GM18526 (cell line): ENCODE data around the gene SYS1.

Experiments
- POLR2A ChIP-seq: IDR thresholded peaks from 3 replicates; pipeline ENCODE4 v1.6.1; 2011; ENCODE audit not compliant: insufficient read length; ENCODE audit errors: extremely low read depth

Gene SYS1

DNA sequence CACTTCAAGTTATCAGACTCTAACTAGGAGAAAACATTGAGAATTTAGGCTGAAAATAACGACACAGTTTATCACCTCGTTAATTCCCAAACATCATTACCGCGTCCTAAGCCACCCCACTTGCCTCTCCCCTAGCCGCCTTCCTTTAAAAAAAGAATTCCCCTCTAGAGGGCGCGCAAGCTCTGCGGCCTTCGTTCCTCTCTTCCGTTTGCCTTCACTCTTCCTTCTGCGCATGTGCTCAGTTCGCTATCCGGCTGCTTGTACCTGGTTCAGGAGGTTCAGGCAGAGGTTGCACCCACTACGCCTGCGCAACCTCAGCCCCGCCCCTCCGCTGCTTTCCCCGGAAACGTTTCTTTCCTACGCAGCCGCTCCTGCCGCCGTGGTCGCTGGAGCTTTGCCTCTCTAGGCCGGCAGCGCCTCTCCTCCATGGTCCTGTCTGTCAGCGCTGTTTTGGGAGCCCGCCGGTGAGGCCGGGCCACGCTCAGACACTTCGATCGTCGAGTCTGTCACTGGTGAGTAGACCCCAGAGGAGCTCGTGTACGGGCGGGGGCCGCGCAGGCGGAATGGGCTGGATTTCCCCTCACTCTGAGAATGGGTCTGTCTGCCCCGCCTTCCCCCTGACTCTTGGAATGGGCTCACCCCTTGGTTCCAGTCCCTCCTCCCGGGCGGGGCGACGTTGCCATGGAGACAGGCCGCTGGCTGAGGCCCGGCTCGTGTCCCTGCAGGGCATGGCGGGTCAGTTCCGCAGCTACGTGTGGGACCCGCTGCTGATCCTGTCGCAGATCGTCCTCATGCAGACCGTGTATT lies at the start of gene SYS1:
Gene SYS1, plus strand, starts transcription at position 353 of the 807 bp plus-strand sequence. Its CDS starts 376 bp downstream, at position 729.
- TF ChIP-seq POLR2A: peak; percentile 89

DNA sequence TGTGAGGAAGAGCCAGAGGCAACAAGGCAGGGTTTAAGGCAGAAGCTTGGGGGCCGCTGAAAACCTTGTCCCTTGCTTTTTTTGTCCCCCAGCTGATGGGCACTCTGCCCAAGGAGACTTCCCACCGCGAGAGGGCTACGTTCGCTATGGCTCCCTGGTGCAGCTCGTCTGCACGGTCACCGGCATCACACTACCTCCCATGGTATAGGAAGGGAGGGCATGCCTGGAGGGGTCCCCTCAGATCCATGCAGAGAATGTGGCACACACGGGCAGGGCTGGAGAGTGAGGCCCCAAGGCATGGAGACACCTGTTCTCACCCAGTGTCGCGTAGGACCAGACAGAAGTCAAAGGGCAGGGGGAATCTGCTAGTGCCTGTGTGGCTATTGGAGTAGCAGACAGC lies 49.0 kb upstream of the SYS1 start:
- TF ChIP-seq POLR2A: no peak

DNA sequence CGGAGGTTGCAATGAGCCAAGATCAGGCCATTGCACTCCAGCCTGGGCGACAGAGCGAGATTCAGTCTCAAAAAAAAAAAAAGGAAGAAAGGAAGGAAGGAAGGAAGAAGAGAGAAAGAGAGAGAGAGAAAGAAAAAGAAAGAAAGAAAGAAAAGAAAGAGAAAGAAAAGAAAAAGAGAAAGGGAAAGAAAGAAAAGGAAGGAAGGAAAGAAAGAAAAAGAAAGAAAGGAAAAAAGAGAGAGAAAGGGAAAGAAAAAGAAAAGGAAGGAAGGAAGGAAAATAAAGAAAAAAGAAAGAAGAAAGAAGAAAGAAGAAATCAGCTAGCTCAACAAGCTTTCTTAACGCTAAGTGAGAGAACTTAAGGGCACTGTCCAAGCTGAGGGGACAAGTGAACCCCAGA lies 47.3 kb upstream of the SYS1 start:
- TF ChIP-seq POLR2A: no peak

DNA sequence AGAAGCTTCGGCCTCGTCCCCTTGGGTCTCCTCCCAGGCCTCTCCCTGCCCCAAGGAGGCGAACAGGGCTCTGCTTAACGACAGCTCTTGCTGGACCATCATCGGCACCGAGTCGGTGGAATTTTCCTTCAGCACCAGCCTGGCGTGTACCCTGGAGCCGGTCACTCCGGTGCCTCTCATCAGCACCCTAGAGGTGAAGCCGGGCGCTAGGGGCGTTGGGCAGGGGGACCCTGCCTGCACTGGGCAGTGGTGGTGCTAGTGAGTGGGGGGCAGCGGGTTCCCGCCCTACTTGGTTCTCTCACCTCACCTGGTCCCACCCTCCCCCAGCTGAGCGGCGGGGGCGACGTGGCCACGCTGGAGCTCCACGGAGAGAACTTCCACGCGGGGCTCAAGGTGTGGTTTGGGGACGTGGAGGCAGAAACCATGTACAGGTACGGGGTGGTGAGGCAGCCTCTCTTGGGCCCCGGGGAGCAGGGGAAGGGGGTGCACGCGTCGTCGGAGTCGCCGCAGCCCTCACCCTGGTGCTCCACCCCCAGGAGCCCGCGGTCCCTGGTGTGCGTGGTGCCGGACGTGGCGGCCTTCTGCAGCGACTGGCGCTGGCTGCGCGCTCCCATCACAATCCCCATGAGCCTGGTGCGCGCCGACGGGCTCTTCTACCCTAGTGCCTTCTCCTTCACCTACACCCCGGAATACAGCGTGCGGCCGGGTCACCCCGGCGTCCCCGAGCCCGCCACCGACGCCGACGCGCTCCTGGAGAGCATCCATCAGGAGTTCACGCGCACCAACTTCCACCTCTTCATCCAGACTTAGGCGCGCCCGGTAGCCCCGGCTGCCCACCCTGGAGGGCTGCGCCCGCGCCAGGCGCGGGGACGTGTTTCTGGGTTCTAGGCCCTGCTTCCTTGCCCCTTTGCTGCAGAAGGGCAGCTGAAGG lies 46.5 kb upstream of the SYS1 start:
- TF ChIP-seq POLR2A: no peak

DNA sequence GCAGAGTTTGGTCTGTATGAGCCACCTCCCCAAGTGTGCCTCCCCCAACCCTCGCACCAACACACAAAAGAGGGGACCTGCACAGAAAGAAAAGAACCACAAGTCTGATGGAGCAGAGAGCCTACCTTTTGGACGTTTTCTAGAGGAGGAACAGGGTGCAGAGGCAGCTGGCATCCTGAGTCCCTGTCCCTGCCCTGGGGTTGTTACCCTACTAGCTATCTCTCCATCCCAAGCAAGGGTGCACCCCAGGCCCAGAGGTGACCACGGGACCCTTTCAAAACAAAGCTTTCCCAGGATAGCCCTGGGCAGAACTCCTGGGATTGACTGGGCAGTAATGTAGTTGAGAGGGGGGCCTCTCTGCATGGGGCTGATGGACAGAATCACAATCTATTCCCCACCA lies 45.1 kb upstream of the SYS1 start:
- TF ChIP-seq POLR2A: no peak

DNA sequence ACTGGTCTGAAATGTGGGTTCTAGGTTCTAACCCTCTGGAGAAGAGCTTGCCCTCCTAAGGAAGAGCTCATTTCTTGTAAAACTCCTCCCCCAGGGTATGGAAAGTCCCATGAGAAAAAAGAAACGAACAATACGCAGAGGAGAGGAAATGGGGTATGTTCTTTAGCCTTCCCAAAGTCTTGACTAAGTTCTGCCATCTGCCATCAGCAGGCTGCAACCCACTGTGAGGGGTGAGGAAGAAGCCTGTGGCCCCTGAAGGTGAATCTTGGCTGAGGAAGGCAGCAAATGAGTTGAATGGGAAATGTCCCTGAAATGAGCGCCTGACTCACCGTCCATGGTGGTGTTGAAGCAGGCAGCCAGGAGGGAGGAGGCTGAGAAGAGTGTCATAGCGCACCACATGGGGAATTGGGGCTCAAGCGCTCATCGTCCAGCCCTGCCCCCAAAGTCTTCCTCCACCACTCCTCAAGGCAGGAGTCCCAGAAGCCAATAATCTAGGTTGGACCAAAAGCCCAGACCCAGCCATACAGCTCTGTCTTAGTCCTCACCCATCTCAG lies 44.5 kb upstream of the SYS1 start:
- no peak for TF ChIP-seq POLR2A

DNA sequence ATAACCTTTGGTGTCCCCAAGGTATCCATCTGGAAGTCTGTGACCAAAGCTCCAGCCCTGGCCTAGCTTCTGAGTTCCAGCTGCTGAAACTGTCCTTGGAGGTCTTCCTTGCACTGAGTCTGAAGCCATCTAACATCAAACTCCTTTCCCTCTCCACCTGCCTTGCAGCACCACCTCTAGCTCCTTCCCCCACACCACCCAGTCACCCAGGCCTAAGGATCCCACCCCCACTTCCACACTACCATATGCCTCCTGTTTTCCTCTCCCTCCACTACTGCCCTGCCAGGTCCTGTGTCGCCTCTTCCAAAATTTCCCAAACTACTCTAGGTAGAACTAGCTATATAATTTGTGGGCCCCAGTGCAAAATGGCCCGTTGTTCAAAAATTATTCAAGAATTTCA lies 44.0 kb upstream of the SYS1 start:
- TF ChIP-seq POLR2A: no peak

DNA sequence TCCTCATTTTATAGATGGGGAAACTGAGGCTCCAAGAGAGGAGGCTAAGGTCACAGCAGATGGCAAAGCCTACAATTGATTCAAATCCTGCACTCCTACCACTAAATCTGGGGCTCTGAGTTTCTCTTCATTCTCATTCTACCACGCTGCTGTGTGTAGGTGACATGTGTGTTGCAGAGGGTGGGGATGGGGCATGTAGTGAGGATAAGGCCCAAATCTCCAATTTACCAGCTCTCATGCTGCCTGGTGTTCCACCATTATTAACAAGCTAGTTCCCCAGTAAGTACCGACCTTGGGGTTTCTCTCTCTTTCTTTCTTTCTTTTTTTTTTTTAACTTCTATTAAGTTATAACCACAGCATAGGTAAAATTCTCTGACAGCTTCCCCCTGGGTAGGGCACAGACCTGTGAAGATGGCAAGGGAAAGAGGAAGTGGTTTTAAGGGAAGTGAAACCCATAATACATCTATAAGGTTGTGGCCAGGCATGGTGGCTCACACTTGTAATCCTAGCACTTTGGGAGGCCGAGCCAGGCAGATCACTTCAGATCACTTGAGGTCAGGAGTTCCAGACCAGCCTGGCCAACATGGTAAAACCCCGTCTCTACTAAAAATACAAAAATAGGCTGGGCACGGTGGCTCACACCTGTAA lies 41.9 kb upstream of the SYS1 start:
- no peak for TF ChIP-seq POLR2A

DNA sequence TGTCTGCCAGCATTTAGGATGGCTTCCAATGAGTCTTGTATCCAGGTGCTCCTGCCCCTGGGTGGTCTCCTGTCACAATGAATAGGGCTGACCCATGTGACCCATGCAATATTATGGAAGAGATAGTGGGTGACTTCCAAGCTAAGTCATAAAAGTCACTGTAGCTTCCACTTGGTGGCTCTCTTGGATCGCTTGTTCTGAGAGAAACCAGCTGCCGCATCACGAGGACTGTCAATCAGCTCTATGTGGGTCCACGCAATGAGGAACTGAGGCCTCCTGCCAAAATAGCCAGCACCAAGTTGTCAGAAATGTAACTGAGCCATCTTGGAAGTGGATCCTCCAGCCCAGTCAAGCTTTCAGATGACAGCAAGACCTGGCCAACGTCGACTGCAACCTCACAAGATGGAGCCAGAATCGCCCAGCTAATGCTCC lies 40.0 kb upstream of the SYS1 start:
- no peak for TF ChIP-seq POLR2A

DNA sequence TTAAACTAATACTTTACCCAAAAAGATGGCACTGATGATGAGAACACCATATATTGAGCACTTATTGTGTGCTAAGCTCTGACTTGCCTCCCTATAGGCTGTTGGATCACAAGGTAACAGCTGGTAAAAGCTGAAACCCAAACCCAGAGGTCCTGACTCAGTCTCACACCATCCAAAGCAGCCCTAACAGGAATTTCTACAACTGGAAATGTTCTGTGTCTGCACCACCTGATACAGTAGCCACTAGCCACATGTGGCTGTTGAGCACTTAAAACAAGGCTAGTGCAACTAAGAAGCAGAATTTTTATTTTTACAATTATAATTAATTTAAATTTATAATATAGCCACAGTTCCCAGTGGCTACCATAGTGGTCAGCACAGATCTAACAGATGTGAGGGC lies 39.2 kb upstream of the SYS1 start:
- TF ChIP-seq POLR2A: no peak

DNA sequence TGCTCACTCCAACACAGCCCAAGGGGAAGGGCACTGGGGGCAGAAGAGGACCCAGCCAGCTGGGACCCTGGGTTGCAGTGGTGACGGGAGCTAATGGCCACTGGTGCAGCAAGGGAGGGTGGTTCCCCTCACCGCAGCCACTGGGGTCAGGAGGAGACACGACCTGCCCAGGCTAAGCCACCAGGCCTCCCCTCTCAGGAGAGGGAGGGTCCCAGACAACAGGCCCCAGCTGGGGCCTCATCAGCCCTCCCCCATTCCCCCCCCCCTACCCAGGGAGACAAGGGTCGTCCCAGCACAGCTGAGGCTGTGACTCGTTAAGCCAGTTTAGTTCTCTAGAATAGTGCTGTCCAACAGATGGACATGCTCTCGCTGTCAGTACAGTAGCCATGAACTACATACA lies 37.6 kb upstream of the SYS1 start:
- no peak for TF ChIP-seq POLR2A

DNA sequence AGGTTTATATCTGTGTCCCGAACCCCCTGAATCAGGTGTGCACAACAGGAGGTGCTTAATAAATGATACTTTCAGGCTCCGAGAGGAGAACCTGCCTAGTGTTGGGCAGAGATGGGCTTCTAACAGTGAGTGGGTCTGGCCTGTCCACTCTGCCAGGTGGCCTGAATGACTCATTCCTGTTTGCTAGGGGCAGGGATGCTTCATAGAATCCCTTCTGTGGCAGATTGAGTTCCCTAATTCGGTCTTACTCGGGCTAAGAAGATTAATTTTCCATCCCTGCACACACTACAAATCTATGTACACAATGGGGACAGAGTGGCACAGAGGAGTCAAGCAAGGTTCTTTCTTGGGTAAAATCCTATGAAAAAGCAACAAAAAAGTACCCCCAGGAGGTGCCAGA lies 34.5 kb upstream of the SYS1 start:
- TF ChIP-seq POLR2A: no peak

DNA sequence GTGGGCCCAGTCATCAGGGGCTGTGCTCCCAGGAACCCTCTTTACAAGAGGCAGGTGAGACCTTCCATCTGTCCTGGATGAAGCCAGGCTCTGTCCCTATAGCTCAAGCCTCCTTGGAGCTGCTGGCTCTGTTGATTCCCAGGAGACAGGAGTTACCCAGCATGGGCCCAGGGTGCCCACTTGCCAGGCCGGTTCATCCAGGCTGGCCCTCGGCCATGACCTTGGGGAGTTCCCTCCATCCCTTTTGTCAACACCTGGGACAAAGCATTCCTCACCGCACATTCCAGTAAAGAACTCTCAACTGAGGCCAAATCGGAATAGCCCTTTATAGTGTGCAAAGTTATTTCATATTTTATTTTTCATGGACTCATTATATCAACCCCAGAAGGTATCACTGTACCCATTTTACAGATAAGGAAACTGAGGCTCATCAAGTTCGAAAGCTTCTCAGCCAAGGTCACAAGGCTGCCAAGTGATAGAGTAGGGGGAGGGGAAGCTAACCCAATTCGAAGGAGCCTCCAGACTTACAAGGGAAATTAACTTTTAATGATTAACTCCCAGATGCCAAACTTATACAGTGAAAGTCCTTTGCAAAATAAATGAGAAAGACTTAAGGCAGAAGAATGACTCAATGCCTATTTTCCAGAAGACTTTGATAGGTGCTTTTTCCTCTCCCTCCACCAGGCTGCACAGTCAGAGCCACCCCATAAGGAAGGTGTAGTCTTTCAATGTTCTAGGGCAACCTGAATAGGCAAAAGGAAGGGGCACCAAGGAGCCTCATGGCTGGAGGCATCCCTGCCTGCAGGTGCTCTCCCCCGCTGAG lies 33.2 kb upstream of the SYS1 start:
- no peak for TF ChIP-seq POLR2A

DNA sequence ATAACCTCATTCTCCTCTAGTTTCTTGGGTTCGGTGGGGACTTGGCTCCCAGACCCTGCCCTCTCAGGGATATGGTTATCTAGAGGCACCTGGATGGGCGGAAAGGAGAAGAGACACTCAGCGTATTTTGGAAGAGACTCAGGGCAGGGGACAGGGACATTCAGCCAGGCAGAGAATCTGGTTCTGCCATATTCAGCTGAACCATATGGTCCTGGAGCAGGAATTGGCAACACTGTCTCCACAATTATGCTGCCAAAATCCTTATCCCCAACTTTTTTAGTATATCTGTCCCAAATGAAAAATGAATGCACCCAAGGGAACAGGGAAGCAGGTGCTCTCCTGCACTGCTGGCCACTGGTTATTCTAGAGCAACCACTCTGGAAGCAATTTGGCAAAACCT lies 32.5 kb upstream of the SYS1 start:
- TF ChIP-seq POLR2A: no peak

DNA sequence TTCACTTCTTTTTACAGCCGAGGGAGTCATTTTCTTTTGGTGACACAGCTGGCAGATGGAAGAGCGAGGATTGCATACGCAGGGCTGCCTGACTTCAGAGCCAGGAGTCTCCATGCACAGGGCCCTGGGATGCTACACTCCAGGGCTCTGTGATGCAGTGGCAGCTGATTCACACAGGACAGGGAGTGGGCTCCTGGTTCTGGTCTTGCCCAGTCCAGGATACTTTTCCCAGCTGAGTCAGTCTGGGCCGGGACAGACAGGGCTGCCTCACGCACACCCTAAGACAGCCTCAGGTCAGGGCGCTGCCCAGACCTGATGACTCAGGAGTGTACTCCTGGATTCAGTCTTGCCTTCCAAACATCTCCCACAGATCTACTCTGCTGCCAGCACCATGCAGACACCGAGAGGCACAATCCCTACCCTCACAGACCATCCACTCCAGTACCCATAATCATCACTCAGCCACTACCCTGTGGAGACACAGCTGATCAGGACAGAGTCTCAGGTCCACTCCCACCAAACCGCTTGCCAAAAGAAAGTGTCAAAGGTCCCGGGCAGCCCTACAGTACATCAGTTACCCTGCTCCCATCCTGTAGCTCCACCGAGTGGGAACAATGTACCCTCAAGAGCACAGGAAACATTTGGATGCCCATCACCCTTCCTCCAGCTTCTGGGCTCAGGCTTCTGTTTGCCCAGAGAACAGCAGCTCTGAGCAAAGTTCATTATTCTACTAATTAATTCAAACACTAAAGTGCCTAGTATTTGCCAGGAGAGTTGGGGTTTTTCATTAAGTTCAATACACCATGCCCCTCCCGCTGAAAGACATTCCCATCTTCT lies 26.2 kb upstream of the SYS1 start:
- TF ChIP-seq POLR2A: no peak
